Stimulated activated CD4-positive, alpha-beta T cell treated with anti-CD3 and anti-CD28 coated beads, Interleukin-1b, Interleukin-23, amount 100 ng/mL, for 1 hour (primary cell): ENCODE measurements around the gene ADGRG3.

ENCODE experiments used
- DNase-seq, 2 donors: peaks; one replicate each; pipeline ENCODE4 v3.0.0-alpha.2; 2020; ENCODE audit warnings: low read depth in 2 of 2

Gene ADGRG3

GRCh38 chr16:57681950-57682728, 14.0 kb downstream of the ADGRG3 start:
- no peak for DNase-seq

DNA sequence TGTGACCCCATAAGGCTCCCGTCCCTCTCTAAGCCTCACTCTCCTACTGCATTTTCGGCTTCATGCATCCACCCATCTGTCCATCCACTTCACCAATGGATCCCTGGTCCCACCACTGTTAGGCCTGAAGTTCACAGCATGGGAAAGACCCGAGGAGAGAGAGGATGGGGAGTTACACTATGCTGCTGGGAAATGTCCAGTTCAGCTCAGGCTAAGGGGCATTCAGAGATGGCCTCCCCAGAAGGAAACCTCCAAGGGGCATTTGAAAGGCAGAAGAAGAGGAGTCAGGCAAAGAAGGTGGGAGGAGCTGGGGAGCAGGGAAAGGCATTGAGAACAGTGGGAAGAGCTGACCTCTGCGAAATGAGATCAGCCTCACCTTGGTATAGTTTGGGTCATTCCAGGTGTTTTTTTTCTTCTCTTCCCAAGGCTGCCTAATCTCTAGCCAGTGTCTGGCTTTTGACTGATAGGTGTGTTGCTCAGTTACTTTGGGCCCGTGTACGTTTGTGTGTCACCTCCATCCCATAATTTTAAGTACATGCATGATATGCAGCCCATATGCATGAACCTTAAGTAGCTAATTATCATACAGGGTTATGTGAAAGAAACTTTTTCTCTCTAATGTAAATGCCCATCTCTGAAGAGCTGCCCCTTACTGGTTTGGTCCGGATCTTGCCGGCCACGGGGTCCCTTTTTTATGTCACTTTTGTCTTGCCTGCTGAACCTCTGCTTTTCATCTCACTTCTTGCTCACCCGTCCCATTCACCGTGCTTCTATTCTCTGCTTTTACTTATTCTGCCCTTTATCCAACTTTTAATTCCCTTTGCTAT, 14.9 kb downstream of the ADGRG3 start:
- no peak for DNase-seq

DNA sequence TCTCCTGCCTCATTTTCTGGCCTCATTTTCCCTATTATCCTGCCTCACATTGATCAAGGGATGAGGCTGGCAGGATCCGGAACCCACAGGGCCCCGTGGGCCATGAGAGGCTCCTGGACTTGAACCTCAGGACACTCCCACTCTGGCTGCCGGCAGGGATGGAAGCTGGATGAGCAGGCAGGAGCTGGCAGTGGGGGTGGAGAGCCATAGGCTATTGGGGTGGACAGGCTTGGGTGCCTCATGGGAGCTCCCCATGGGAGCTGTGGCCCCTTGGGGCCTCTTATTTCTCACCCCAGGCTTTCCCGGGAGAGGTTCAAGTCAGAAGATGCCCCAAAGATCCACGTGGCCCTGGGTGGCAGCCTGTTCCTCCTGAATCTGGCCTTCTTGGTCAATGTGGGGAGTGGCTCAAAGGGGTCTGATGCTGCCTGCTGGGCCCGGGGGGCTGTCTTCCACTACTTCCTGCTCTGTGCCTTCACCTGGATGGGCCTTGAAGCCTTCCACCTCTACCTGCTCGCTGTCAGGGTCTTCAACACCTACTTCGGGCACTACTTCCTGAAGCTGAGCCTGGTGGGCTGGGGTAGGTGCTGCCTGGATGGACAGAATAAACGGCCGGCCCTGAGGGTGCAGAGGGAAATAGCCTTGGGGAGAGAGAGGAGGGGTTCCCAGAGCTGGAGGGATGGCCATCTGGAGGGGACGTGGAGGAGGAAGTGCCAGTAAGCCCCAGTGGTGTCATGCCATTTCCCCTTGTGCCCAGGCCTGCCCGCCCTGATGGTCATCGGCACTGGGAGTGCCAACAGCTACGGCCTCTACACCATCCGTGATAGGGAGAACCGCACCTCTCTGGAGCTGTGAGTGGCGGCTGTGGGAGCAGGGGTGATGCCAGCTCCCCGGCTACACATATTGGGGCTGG, 15.8 kb downstream of the ADGRG3 start:
- no peak for DNase-seq

GRCh38 chr16:57684626-57685358, 16.7 kb downstream of the ADGRG3 start:
- DNase-seq: no peak

DNA sequence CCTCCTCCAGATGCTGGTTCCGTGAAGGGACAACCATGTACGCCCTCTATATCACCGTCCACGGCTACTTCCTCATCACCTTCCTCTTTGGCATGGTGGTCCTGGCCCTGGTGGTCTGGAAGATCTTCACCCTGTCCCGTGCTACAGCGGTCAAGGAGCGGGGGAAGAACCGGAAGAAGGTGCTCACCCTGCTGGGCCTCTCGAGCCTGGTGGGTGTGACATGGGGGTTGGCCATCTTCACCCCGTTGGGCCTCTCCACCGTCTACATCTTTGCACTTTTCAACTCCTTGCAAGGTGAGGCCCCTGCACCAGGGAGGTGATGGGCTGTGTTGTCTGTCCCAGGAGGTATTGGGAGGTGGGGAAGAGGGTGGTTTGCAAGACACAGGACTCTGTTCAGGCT, 17.5 kb downstream of the ADGRG3 start:
- DNase-seq: no peak

- DNase-seq: no peak
Measured at GRCh38 chr16:57686577-57686976, 18.5 kb downstream of the ADGRG3 start.

DNA sequence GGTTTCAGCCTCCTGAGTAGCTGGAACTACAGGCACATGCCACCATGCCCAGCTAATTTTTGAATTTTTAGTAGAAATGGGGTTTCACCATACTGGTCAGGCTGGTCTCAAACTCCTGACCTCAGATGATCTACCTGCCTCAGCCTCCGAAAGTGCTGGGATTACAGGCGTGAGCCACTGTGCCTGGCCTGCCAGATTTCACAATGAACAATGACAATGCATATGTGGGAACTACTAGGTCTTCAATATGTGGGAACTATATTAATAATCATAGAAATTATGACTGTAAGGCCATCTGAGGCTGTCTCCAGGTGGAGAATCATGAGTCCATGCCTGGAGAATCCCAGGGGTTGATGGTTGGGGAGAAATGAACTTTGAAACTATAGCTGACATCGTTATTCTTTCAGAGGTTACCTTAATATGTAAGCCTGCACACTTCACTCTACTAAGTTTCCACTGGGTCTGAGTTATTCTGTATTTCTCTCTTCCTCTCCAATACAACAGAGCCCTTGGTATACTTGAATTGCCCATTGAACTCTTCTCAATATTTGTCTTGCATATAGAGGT, 19.3 kb downstream of the ADGRG3 start:
- DNase-seq: no peak

GRCh38 chr16:57688487-57688986, 20.4 kb downstream of the ADGRG3 start:
- no peak for DNase-seq

GRCh38 chr16:57688987-57689761, 21.1 kb downstream of the ADGRG3 start:
- no peak for DNase-seq

GRCh38 chr16:57689762-57690558, 21.9 kb downstream of the ADGRG3 start:
- no peak for DNase-seq

GRCh38 chr16:57690782-57691471, 22.8 kb downstream of the ADGRG3 start:
- no peak for DNase-seq

DNA sequence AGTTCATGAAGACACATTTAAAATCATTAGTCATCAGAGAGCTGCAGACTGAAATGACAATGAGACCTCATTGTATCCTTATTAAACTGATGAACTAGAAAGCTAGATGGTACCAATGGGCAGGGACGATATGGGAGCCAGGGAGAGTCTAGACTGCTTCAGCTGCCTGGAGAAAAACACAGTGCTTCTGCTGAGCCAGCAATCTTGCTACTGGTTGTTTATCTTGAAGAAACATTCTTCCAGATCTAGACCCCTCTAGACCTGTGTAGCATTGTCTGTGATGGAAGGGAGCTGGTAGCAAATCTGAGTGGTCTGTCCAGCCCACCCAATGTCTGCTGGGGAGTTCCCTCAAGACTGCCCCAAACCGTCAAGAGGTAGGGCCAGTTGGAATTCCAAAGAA, 24.5 kb downstream of the ADGRG3 start:
- no peak for DNase-seq

- DNase-seq: no peak
Measured at GRCh38 chr16:57693550-57693949, 25.4 kb downstream of the ADGRG3 start.

GRCh38 chr16:57694231-57694724, 26.2 kb downstream of the ADGRG3 start:
- no peak for DNase-seq

- no peak for DNase-seq
Measured at GRCh38 chr16:57694725-57695679, 26.9 kb downstream of the ADGRG3 start, which contains the start of gene DRC7. TSS of gene DRC7 (plus strand) at chr16:57694806. CDS start at chr16:57697950, 3,144 bp downstream.

DNA sequence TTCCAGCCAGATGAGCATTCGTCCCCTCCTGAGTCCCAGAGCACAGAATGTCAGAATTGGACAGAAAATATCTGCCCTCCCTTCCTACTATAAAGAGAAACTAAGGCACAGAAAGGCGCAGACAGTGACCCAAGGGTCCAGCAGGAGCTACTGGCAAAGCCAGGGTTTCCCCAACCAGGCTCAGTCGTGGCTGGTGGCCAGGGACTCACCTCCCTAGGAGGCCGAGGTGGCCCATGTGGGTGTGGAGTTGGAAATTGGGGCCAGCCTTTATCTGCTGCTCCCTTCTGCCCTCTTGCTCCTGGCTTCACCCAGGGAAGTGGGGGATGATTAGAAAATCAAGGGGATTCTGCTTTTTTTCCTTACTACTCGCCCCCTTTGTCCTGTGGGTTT, 27.6 kb downstream of the ADGRG3 start:
- no peak for DNase-seq

GRCh38 chr16:57696240-57696639, 28.1 kb downstream of the ADGRG3 start:
- no peak for DNase-seq
